IMR-90 (cell line): Measurements from ENCODE around the gene DNAH17. TPM values are rescaled to one million over a fixed set of nuclear protein-coding genes. Genes with fewer than 3 reads are reported as not detected.

Experiments used
- ATAC-seq: fragments of 200-7000 bp; cut with Tn5 transposase; 2 replicates; pipeline ENCODE4 v1.9.1; 2020; ENCODE audit warnings: low read depth, mild to moderate bottlenecking, moderate library complexity
- BruUV-seq: library from RNA; stranded (reverse); fragments of 400-500 nt; replicated peaks from 2 replicates; lab custom pipeline; 2021; lab: Mats Ljungman, UMichigan
- CTCF ChIA-PET: fragments of 300-600 bp; formaldehyde crosslinking; extraction: SDS; loops from one replicate; lab custom pipeline; 2021; ENCODE audit warnings: antibody characterized with exemption; lab: Yijun Ruan, JAX
- POLR2A ChIA-PET: fragments of 300-600 bp; sonication (Branson Sonifier 250); formaldehyde crosslinking; loops from one replicate; lab custom pipeline; 2022; ENCODE audit warnings: antibody characterized with exemption; ENCODE audit not compliant: unreplicated experiment; lab: Charles Lee
- DNase-seq: peaks from one replicate; pipeline ENCODE4 v3.0.0; 2013
- H2AFZ ChIP-seq: replicated peaks from 2 replicates; pipeline ENCODE3; 2013; ENCODE audit warnings: low read length, mild to moderate bottlenecking; ENCODE audit not compliant: poor library complexity
- H2AK5ac ChIP-seq: 2 replicates; pipeline ENCODE4 v1.6.1; 2013; ENCODE audit warnings: low read depth, low read length, inconsistent platforms
- H2AK9ac ChIP-seq: replicated peaks from 2 replicates; pipeline ENCODE3; 2013; ENCODE audit warnings: mild to moderate bottlenecking, low read depth, low read length, moderate library complexity; ENCODE audit not compliant: poor library complexity
- H2BK120ac ChIP-seq: 2 replicates; pipeline ENCODE4 v1.6.1; 2013; ENCODE audit warnings: low read depth, low read length, inconsistent platforms
- H2BK15ac ChIP-seq: 3 replicates; pipeline ENCODE4 v1.6.1; 2013; ENCODE audit warnings: low read depth, low read length, inconsistent platforms
- H2BK20ac ChIP-seq: 2 replicates; pipeline ENCODE4 v1.6.1; 2013; ENCODE audit warnings: low read depth, mild to moderate bottlenecking, inconsistent platforms, low read length, moderate library complexity
- H2BK5ac ChIP-seq: 2 replicates; pipeline ENCODE4 v1.6.1; 2013; ENCODE audit warnings: mild to moderate bottlenecking, low read depth, low read length, inconsistent platforms; ENCODE audit not compliant: poor library complexity, severe bottlenecking
- H3K14ac ChIP-seq: replicated peaks from 2 replicates; pipeline ENCODE4 v1.6.1; 2013; ENCODE audit warnings: low read depth, low read length, inconsistent platforms
- H3K18ac ChIP-seq: 2 replicates; pipeline ENCODE4 v1.6.1; 2013; ENCODE audit warnings: low read depth, low read length, control low read depth
- H3K23ac ChIP-seq: 2 replicates; pipeline ENCODE4 v1.6.1; 2013; ENCODE audit warnings: low read depth, low read length, inconsistent platforms
- H3K27ac ChIP-seq: 2 replicates; pipeline ENCODE4 v1.5.1; 2013; ENCODE audit warnings: mild to moderate bottlenecking, control low read depth, low read length; ENCODE audit not compliant: insufficient read depth
- H3K27me3 ChIP-seq: 2 replicates; pipeline ENCODE4 v1.6.1; 2013; ENCODE audit warnings: low read length; ENCODE audit not compliant: control insufficient read depth, insufficient read depth
- H3K36me3 ChIP-seq: 2 replicates; pipeline ENCODE4 v1.6.1; 2013; ENCODE audit warnings: low read length, mixed read lengths; ENCODE audit not compliant: control insufficient read depth, insufficient read depth
- H3K4ac ChIP-seq: 2 replicates; pipeline ENCODE4 v1.6.1; 2013; ENCODE audit warnings: low read depth, low read length, inconsistent platforms
- H3K4me1 ChIP-seq: 2 replicates; pipeline ENCODE4 v1.6.1; 2013; ENCODE audit warnings: low read length, mixed read lengths; ENCODE audit not compliant: control insufficient read depth, insufficient read depth
- H3K4me2 ChIP-seq: 2 replicates; pipeline ENCODE4 v1.6.1; 2013; ENCODE audit warnings: low read depth, mild to moderate bottlenecking, control low read depth, low read length, moderate library complexity
- H3K4me3 ChIP-seq: 2 replicates; pipeline ENCODE4 v1.5.1; 2013; ENCODE audit warnings: low read depth, mild to moderate bottlenecking, control low read depth, low read length, moderate library complexity; ENCODE audit not compliant: insufficient read depth
- H3K56ac ChIP-seq: 2 replicates; pipeline ENCODE4 v1.6.1; 2013; ENCODE audit warnings: low read length, inconsistent platforms; ENCODE audit not compliant: insufficient read depth; ENCODE audit errors: extremely low read depth
- H3K79me1 ChIP-seq, 2 experiments: 2 replicates each; pipeline ENCODE4 v1.6.1; 2013; ENCODE audit warnings: low read length in 2 of 2, inconsistent platforms in 1 of 2, low read depth in 1 of 2
- H3K9ac ChIP-seq: 2 replicates; pipeline ENCODE4 v1.6.1; 2013; ENCODE audit warnings: low read depth, low read length, control low read depth
- H3K9me1 ChIP-seq: 2 replicates; pipeline ENCODE4 v1.6.1; 2013; ENCODE audit warnings: low read length, inconsistent platforms; ENCODE audit not compliant: insufficient read depth
- H3K9me3 ChIP-seq: 2 replicates; pipeline ENCODE4 v1.6.1; 2013; ENCODE audit warnings: low read length; ENCODE audit not compliant: control insufficient read depth, insufficient read depth
- H4K20me1 ChIP-seq: 2 replicates; pipeline ENCODE4 v1.6.1; 2013; ENCODE audit warnings: low read length, inconsistent platforms; ENCODE audit not compliant: insufficient read depth
- H4K5ac ChIP-seq: 2 replicates; pipeline ENCODE4 v1.6.1; 2013; ENCODE audit warnings: mild to moderate bottlenecking, low read depth, low read length, control low read depth
- H4K8ac ChIP-seq, 2 experiments: 2 replicates each; pipeline ENCODE4 v1.6.1; 2013; ENCODE audit warnings: low read depth in 2 of 2, low read length in 2 of 2, control low read depth in 1 of 2, inconsistent platforms in 1 of 2
- H4K91ac ChIP-seq: 2 replicates; pipeline ENCODE4 v1.6.1; 2013; ENCODE audit warnings: low read depth, low read length, inconsistent platforms; ENCODE audit not compliant: insufficient read depth
- ELK1 ChIP-seq: fragments of 150-350 bp; IDR thresholded peaks from 2 replicates; pipeline ENCODE4 v1.6.1; 2016; ENCODE audit warnings: low read depth, mild to moderate bottlenecking, low read length, moderate library complexity, borderline replicate concordance
- FOS ChIP-seq: fragments of 150-350 bp; IDR thresholded peaks from 2 replicates; pipeline ENCODE4 v1.6.1; 2016; ENCODE audit warnings: low read depth, low read length
- RCOR1 ChIP-seq: IDR thresholded peaks from 2 replicates; pipeline ENCODE4 v1.6.1; 2012; ENCODE audit warnings: mild to moderate bottlenecking, low read length, improper control_type of control experiment; ENCODE audit not compliant: insufficient replicate concordance
- SMC3 ChIP-seq: fragments of 150-350 bp; IDR thresholded peaks from 2 replicates; pipeline ENCODE4 v1.6.1; 2016; ENCODE audit warnings: low read depth, mild to moderate bottlenecking, antibody characterized with exemption, low read length, moderate library complexity
- WGBS, 2 experiments: methylation state at CpG; one replicate each; pipeline versions ENCODE4 v1.1.5 to v1.1.7; 2013; ENCODE audit warnings: missing lambda C conversion rate in 2 of 2; ENCODE audit not compliant: insufficient read length in 1 of 2; ENCODE audit errors: extremely low coverage in 2 of 2; 5-methylcytosine and 5-hydroxymethylcytosine counted together
- dilution Hi-C: fragments of 300-500 bp; cut with HindIII; formaldehyde crosslinking; loops from one replicate; pipeline ENCODE4 v1.14.3; 2018; ENCODE audit warnings: low sequenced_read_pairs; ENCODE audit not compliant: unreplicated experiment
- in situ Hi-C: fragments of 300-500 bp; cut with MboI; formaldehyde crosslinking; loops from 3 replicates; pipeline ENCODE4 v1.14.3; 2019; ENCODE audit warnings: low sequenced_read_pairs, inconsistent platforms, mixed read lengths
- intact Hi-C: fragments of 100-400 bp; cut with micrococcal nuclease; formaldehyde crosslinking; loops from 2 replicates; pipeline ENCODE4 v1.10.0; 2022
- polyA plus RNA-seq, 3 experiments: library from polyadenylated mRNA; depleted of rRNA; stranded (reverse); fragments of >200 nt; gene quantifications; 2 replicates each; pipeline ENCODE4 v1.2.3, GENCODE V29; 2012; ENCODE audit warnings: low replicate concordance in 1 of 3
- total RNA-seq: library from RNA; depleted of rRNA; stranded (reverse); fragments of >200 nt; gene quantifications from 2 replicates; pipeline ENCODE4 v1.2.3, GENCODE V29; 2012

The DNAH17 gene
- total and polyA plus RNA-seq, 2 of the 4 experiments (the other 2 are of a cell fraction): not detected

GRCh38 chr17:78476149-78476548 is 101.0 kb downstream of the DNAH17 start:
- no peaks in the 10 kb centered on the region for H3K9me3 ChIP-seq
- ChIA-PET POLR2A (no interaction called here), CTCF (no interaction called here)
- H2BK20ac ChIP-seq: no peak overlapping the region
- H3K9me1 ChIP-seq: peaks cover 9% of the 10 kb centered on the region
- H3K14ac ChIP-seq: no peak overlapping the region
- no peak overlapping the region for H3K4me3 ChIP-seq
- no peak overlapping the region for H2AK9ac ChIP-seq
- ATAC-seq: no peak
- H3K4ac ChIP-seq: no peak overlapping the region
- no peak overlapping the region for H3K18ac ChIP-seq
- no peak overlapping the region for H2AFZ ChIP-seq
- no peak overlapping the region for H4K91ac ChIP-seq
- no peak overlapping the region for H2AK5ac ChIP-seq
- no peak overlapping the region for H3K23ac ChIP-seq
- in situ Hi-C loops (loop anchor here (25.0 kb wide), 1 partner anchor 486 kb away; no protein-coding TSS in a partner anchor), dilution Hi-C loops (no loop called here), intact Hi-C loops (no loop called here)
- H2BK15ac ChIP-seq: no peak overlapping the region
- peaks cover 8% of the 10 kb centered on the region; the same call in 1 of the 2 replicates for H3K27me3 ChIP-seq
- H3K4me2 ChIP-seq: no peak overlapping the region
- no peak for TF ChIP-seq RCOR1
- TF ChIP-seq ELK1: no peak
- no peak for TF ChIP-seq SMC3
- no peak for TF ChIP-seq FOS
- H3K27ac ChIP-seq: no peak overlapping the region
- no peak for DNase-seq
- H2BK120ac ChIP-seq: no peak overlapping the region
- no peak overlapping the region for H4K8ac ChIP-seq
- no TSS peak for BruUV-seq
- H3K56ac ChIP-seq: no peak overlapping the region
- H4K20me1 ChIP-seq: no peaks in the 10 kb centered on the region
- H3K9ac ChIP-seq: no peak overlapping the region
- peaks cover 10% of the 10 kb centered on the region for H3K4me1 ChIP-seq
- H2BK5ac ChIP-seq: no peak overlapping the region
- WGBS, 2 experiments: 94% methylated on average over 22 of the region's 28 CpGs; no CpG with 5 or more reads in 1 of the 2 experiments
- no peaks in the 10 kb centered on the region for H3K79me1 ChIP-seq
- no peak overlapping the region for H4K5ac ChIP-seq
- H3K36me3 ChIP-seq: no peaks in the 10 kb centered on the region
